Measurements from ENCODE around the gene YJEFN3.

YJEFN3 gene

DNA sequence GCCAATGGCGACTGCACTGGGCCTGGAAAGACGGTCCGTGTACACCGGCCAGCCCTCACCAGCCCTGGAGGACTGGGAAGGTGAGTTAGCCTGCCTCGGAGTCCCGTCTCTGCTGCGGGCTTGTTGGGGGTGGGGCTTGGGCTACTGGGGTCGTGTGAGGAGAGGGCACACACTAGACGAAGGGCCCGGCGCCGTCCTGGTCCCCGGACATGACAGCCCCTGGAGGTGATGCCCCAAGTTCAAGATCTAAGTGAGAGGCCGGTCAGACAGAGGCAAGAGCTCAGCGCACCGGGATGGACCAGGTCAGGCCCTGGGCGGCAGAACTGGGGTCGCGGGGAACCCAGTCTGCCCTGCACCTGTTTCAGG, 11.0 kb downstream of the YJEFN3 start:
- DNase-seq (ENCODE audit: low spot score) = no peak

DNA sequence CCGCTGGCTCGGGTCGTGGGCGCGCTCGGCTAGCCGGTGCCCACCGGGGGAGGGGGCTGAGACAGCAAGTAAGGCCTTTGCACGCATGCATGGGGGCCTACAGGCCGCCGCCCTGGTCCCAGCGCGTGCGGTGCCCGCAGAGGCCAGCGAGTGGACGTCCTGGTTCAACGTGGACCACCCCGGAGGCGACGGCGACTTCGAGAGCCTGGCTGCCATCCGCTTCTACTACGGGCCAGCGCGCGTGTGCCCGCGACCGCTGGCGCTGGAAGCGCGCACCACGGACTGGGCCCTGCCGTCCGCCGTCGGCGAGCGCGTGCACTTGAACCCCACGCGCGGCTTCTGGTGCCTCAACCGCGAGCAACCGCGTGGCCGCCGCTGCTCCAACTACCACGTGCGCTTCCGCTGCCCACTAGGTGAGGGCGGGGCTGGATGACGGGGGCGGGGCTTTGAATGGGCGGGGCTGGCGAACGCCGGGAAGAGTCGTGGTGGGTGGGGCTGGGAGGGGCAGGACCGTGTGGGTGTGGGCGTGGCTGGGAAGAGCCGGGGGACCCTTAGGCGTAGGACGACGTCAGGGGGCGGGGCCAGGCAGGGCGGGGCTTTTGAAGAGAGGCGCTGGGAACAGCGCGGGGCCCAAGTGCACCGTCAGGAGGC, 11.5 kb downstream of the YJEFN3 start:
- peak; percentile 26 for DNase-seq (ENCODE audit: low spot score)

DNA sequence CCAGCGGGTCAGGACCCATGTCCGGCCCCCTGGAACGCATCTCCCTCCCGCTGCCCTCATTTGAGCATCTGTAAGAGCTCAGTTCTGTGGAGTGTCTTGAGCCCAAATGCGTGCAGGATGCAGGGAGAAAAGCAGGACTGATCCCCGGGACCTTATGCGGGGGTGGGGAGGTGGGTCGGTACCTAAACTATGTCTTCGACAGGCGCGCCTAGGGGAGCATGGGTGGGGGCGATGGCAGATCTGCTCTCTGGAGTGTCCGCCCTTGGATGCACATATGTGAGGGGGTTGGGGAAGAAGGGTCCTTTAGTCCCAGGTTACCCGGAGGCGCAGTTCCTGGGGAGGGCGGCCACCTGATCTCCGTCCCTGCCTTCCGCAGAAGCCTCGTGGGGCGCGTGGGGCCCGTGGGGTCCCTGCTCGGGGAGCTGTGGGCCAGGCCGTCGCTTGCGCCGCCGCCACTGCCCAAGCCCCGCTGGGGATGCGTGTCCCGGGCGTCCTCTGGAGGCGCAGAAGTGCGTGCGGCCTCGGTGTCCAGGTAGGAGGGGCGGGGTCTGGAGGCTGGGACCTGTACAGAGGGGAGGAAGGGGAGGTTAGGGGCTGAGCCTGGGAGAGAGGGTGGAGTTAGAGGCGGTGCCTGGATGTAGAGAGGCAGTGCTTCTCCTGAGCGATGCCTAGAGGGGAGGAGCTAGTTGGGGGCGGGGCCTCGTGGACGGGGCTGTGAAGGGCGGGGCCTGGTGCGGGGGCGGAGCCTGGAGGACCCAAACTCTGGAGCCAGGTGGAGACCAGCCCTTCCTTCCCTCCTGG, 12.2 kb downstream of the YJEFN3 start:
- DNase-seq (ENCODE audit: low spot score) = no peak

DNA sequence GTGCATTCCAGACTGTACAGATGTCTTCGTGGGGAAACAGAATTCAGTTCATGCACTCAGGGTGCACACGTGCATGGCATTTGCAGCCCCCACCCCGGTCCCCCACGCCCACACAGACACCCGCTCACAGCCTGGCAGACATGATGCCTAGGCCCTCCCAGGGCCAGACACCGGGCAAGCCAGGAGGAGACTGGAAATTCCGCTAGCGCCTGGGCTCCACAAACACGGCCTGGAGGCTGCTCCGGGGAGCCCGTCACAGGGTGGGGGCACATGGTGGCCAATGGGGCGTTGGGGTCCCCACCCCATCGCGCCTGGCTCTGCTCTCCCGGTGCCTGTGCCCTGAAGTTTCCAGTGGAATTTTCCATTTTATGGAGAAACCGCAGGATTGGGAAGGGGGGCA, 12.9 kb downstream of the YJEFN3 start:
- no peak for DNase-seq (ENCODE audit: low spot score)

DNA sequence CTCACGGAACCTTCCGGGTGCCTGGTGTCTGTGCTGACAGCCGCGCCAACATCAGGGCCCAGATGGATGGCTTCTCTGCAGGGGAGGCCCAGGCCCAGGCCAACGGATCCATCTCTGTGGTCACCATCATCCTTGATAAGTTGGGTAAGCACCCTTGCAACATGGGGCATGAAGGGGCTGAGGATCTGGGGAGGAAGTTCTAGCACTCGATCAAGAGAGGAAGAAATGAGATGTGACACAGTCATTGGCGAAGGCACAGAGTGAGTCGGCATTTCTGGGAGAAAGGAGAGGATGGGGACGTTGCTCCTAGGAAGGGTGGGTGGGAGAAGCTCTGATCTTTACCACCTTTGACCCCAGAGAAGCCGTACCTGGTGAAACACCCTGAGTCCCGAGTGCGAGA, 13.8 kb downstream of the YJEFN3 start:
- DNase-seq (ENCODE audit: low spot score) = no peak

DNA sequence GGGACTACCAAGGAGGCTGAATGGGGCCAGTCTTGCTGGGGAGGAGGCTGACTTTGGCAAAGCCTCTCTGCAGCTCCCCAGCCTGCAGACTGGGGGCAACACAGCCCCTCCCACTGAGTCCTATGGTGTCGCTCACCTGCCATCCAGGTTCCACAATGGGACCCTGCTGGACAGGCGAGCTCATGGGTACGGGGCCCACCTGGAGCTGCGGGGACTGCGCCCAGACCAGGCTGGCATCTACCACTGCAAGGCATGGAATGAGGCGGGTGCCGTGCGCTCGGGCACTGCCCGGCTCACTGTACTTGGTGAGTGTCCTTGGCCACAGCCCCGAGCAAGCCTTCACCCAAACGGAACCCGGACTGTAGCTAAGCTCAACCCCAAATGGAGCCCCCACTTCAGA, 14.4 kb downstream of the YJEFN3 start:
- DNase-seq (ENCODE audit: low spot score) = no peak

DNA sequence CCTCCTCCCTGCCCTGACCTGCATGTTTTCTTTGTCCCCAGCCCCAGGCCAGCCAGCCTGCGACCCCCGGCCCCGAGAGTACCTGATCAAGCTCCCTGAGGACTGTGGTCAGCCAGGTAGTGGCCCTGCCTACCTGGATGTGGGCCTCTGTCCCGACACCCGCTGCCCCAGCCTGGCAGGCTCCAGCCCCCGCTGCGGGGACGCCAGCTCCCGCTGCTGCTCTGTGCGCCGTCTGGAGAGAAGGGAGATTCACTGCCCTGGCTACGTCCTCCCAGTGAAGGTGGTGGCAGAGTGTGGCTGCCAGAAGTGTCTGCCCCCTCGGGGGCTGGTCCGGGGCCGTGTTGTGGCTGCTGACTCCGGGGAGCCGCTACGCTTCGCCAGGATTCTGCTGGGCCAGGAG, 14.9 kb downstream of the YJEFN3 start:
- DNase-seq (ENCODE audit: low spot score) = no peak

DNA sequence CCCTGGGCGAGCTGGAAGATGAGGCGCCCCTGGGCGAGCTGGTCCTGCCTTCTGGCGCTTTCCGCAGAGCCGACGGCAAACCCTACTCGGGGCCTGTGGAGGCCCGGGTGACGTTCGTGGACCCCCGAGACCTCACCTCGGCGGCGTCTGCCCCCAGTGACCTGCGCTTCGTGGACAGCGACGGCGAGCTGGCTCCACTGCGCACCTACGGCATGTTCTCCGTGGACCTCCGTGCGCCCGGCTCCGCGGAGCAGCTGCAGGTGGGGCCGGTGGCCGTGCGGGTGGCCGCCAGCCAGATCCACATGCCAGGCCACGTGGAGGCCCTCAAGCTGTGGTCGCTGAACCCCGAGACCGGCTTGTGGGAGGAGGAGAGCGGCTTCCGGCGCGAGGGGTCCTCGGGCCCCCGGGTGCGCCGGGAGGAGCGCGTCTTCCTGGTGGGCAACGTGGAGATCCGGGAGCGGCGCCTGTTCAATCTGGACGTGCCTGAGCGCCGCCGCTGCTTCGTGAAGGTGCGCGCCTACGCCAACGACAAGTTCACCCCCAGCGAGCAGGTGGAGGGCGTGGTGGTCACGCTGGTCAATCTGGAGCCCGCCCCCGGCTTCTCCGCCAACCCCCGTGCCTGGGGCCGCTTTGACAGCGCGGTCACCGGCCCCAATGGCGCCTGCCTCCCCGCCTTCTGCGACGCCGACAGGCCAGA, 15.7 kb downstream of the YJEFN3 start:
- no peak for DNase-seq (ENCODE audit: low spot score)

DNA sequence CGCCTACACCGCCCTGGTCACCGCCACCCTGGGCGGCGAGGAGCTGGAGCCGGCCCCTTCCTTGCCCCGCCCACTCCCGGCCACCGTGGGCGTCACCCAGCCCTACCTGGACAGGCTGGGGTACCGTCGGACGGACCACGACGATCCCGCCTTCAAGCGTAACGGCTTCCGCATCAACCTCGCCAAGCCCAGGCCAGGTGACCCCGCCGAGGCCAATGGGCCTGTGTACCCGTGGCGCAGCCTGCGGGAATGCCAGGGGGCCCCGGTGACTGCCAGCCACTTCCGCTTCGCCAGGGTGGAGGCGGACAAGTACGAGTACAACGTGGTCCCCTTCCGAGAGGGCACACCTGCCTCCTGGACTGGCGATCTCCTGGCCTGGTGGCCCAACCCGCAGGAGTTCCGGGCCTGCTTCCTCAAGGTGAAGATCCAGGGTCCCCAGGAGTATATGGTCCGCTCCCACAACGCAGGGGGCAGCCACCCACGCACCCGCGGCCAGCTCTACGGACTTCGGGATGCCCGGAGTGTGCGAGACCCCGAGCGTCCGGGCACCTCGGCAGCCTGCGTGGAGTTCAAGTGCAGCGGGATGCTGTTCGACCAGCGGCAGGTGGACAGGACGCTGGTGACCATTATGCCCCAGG, 16.4 kb downstream of the YJEFN3 start:
- no peak for DNase-seq (ENCODE audit: low spot score)

DNA sequence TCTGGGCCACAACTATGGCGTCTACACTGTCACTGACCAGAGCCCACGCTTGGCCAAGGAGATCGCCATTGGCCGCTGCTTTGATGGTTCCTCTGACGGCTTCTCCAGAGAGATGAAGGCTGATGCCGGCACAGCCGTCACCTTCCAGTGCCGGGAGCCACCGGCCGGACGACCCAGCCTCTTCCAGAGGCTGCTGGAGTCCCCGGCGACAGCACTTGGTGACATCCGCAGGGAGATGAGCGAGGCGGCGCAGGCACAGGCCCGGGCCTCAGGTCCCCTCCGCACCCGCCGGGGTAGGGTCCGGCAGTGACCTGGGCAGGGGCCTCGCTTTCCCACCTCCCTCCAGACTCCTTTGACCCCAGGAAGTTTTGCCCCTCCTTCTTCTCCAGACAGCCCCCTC, 17.0 kb downstream of the YJEFN3 start:
- DNase-seq (ENCODE audit: low spot score) = no peak

DNA sequence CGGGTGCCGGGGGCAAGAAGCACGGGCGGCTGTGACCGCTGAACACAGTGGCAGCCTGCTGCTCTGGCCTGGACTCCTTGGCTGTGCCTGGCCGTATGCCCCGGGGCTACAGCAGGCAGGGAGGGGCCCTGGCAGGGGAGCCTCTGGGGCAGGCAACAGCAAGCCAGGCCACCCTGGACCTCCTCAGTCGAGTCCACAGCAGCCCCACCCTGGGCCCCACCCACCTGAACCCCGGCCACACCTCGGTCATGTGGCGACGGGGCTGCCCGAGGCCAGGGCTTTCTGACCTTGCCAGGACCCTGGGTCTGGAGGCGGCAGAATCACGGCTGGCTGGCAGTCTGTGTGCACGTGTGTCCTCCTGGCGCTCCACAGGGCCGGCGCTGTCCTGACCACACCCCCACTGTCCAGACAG, 18.0 kb downstream of the YJEFN3 start:
- DNase-seq (ENCODE audit: low spot score) = no peak

DNA sequence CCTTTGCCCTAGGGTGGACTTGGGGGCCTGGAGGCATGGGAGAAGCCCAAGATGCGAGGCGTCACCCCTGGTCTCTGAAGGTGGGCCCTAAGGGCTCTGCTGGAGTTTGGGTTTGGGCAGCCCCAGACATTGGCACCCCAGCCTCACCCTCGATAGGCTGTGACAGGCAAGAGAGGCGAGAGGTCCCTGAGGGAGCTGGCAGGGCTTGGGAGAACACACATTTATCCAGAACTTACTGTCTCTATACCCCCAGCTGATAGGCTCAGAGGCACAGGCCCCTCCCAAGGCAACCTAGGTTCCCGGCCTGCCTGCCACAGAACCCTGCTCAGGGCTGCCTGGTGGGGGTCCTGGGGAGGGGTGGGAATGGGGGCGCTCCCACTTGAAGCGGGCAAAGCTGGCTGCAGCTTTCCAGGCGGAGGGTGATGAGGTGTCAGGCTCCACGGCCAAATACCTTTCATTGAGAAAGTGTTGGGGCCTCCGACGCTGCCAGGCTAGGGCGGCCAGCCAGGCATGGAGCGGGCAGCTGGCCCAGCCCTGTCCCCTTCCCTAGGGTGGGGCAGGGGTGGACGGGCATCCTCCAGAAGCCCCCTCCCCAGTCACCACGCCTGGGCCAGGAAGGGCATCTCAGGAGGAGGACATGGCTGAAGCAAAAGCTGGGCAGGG, 19.1 kb downstream of the YJEFN3 start:
- DNase-seq (ENCODE audit: low spot score) = no peak

DNA sequence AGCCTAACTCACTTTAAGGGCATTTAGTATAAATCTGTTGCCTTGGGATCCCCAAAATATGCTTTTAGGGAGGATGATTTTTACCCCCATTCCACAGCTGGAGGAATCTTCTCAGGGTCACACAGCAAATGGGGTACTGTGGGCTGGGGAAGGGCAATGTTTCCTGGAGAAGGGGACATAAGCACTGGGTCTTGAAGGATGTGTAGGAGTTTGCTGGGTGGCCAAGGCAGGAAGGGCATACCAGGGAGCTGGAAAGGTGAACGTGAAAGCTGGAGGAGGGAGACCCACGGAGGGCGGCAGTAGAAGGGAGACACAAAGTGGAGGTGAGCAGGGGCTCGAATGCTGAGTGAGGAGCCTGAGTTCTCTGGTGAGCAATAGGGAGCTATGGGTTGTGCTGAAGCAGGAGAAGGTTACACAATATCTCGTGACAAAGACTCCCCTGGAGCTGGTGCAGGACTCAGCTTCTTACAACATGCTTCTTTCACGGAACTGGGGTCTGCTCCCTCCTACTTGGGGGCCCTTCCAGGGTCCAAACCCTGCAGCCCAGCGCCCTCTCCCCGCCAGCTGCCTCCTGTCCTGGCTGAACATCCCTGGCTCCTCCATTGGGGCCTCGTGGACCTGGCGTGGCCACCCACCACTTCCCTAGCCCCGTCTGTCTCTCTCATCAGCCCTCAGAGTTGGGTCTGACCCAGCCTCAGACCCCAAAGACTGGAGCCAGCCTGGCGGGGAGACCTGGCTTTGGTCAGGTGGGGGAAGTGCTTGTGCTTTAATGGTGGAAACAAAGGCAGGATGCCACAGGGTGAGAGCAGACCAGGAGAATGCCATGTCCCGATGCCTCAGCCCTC, 20.4 kb downstream of the YJEFN3 start:
- no peak for DNase-seq (ENCODE audit: low spot score)

DNA sequence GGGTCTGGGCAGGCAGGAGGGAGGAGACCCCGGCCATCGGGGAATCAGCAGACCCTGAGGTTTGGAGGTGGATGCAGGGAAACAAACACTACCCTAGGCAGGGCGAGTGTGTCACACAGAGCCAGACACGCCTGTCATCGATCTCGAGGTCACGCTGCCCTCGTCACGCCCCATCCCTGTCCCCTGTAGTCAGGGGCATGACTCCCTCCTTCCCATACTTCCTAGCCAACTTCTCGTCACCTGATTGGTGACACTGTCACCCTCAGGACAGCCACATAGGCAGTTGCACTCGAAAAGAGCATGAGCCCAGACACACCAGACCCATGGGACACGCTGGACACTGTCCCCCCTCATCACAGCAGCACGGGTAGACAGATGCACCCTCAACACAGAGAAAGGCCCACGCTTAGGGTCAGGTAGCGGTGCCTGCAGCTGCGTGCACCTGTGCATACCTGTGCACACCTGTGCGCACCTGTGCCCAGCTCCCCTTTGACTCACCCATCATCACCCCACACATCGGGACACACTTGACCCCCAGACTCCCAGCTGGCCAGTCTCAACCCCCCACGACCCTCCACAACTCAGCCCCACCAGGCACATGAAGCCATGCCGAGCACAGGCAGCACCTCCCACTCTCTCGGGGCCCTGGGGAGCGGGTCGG, 21.2 kb downstream of the YJEFN3 start:
- no peak for DNase-seq (ENCODE audit: low spot score)

DNA sequence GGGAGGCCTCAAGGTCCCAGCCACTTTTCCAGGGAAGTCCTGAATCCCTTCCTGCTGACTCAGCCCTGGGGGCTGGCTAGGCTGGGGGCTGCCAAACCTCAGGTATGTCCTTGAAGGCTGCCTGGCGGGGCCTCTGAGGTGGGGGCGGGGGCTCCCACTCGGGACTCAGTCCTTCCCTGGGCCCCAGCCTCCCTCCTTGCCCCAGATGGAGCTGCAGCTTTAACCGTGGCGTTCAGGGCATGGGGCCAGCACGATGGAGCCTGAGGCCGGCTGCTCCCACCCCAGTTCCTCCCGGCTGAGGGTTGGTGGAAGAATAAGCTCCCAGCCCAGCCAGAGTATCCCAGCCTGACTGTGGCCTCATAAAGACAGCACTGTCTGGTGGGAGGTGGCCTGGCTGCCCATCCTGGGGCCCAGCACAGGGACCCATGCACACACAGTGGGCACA, 21.8 kb downstream of the YJEFN3 start:
- DNase-seq (ENCODE audit: low spot score) = no peak

DNA sequence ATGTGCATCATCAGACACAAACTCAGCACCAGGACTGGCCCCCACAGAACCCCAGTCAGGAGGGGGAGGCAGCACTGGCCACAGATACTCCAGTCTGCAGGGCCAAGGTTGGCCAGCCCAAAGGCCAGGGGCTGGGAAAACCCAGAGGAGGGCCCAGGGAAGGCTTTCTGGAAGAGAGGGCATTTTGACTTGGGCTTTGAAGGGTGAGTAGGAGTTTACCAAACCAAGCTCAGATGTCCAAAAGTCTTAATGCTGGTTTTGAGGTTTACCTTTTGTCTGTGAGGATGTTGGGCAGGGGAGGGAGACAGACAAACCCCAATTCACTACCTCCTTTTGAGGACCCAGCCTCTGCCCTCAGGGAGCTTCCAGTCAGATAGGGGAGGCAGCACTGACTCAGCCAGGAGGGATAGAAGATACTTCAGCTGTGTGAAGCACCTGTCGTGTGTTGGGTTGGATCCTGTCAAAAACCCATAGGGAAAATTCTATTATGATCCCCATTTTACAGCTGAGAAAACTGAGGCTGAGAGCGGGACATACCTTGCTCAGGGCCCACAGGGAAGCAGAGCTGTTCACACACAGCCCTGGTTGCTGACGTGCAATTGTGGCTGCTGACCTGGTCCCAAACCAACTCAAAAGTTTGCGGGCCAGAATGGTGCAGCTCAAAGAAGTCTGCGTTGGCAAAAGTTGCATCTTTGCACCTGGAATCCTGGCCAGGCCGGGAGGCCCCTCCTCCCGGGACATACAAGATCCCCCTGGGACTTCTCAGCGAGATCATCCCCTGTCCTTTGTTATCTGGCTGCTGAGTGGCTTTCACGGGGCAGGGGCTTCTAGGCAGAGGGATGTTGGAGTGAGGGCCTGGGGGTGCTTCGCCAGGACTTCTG, 22.5 kb downstream of the YJEFN3 start:
- no peak for DNase-seq (ENCODE audit: low spot score)

DNA sequence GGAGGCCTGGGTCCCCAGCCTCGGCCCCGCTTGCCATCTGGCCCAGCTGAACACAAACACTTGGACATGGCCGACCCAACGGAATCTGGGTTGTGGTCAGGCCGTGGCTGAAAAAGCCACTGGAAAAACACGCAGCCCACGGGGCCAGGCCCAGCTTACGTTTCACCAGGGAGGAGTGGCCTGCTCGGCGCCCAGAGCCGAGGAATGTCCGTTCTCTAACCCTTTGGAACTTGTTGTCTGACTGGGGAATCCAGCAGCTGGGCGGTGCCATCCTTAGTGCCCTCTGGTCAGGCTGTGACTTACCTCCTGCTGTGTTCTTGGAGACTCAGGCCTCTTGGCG, 23.1 kb downstream of the YJEFN3 start:
- no peak for DNase-seq (ENCODE audit: low spot score)

DNA sequence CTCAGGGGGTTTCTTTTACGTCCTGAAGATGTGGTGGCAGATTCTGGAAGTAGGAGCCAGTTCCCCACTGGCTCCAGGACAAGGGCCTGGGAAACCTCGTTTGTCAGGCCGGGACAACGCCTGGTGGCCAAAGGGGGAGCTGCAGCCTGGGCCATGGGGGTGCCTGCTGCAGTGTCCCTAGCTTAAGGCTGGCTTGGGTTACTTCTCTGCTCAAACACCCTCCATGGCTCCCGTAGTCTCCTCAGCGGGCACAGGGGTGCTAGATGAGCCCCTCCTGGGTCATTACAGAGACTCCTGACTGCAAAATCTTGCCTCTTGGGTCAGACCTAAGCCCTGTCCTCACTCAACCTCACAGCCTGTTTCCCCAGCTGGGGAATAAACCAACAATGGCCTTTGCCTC, 24.1 kb downstream of the YJEFN3 start:
- no peak for DNase-seq (ENCODE audit: low spot score)

DNA sequence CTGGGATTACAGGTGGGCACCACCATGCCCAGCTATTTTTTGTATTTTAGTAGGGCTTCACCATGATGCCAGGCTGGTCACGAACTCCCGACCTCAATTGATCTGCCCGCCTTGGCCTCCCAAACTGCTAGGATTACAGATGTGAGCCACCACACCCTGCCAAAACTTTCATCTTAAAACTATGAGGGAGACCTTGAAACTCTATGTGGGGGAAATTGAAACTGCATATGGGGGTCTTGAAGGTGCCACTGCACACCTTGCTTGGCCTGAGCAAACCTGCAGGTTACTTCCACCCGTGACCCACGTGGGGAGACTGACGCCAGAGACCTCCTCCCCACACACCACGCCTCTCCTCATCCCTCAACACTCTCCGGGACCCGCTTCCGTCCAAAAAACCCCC, 25.0 kb downstream of the YJEFN3 start:
- no peak for DNase-seq (ENCODE audit: low spot score)
